CD4-positive, alpha-beta T cell treated with Interleukin-21 for 1 hour (primary cell): ENCODE measurements around the gene MAGI2.

Experiments
- DNase-seq: peaks from one replicate; pipeline ENCODE4 v3.0.0-alpha.2; 2020

MAGI2 gene

GRCh38 chr7:79298145-79298760 lies 155.2 kb downstream of the MAGI2 start:
- no peak for DNase-seq

- no peak for DNase-seq
Measured at GRCh38 chr7:79296553-79297320, 156.7 kb downstream of the MAGI2 start.

- DNase-seq = no peak
Measured at GRCh38 chr7:79293655-79294142, 159.8 kb downstream of the MAGI2 start.

GRCh38 chr7:79292834-79293233 lies 160.6 kb downstream of the MAGI2 start:
- no peak for DNase-seq

GRCh38 chr7:79291498-79291865 lies 162.0 kb downstream of the MAGI2 start:
- DNase-seq = no peak

- no peak for DNase-seq
Measured at GRCh38 chr7:79290841-79291497, 162.5 kb downstream of the MAGI2 start.

- DNase-seq = no peak
Measured at GRCh38 chr7:79290398-79290797, 163.1 kb downstream of the MAGI2 start.

GRCh38 chr7:79288655-79289054 lies 164.8 kb downstream of the MAGI2 start:
- no peak for DNase-seq

- DNase-seq = no peak
Measured at GRCh38 chr7:79287981-79288380, 165.5 kb downstream of the MAGI2 start.

- DNase-seq = no peak
Measured at GRCh38 chr7:79286181-79286580, 167.3 kb downstream of the MAGI2 start.

- no peak for DNase-seq
Measured at GRCh38 chr7:79285756-79286155, 167.7 kb downstream of the MAGI2 start.

GRCh38 chr7:79284211-79284610 lies 169.3 kb downstream of the MAGI2 start:
- DNase-seq = no peak

- no peak for DNase-seq
Measured at GRCh38 chr7:79282882-79283602, 170.4 kb downstream of the MAGI2 start.

- no peak for DNase-seq
Measured at GRCh38 chr7:79282070-79282694, 171.3 kb downstream of the MAGI2 start.

GRCh38 chr7:79281426-79281825 lies 172.0 kb downstream of the MAGI2 start:
- DNase-seq = no peak

GRCh38 chr7:79272938-79273337 lies 180.5 kb downstream of the MAGI2 start:
- DNase-seq = no peak

GRCh38 chr7:79272066-79272669 lies 181.3 kb downstream of the MAGI2 start:
- DNase-seq = peak; percentile 3

GRCh38 chr7:79268730-79269129 lies 184.7 kb downstream of the MAGI2 start:
- no peak for DNase-seq

GRCh38 chr7:79258826-79259225 lies 194.6 kb downstream of the MAGI2 start:
- no peak for DNase-seq

GRCh38 chr7:79257959-79258358 lies 195.5 kb downstream of the MAGI2 start:
- DNase-seq = no peak

GRCh38 chr7:79245623-79246249 lies 207.7 kb downstream of the MAGI2 start:
- DNase-seq = no peak

GRCh38 chr7:79244482-79244881 lies 209.0 kb downstream of the MAGI2 start:
- no peak for DNase-seq
